HTR-8/SVneo (cell line): ENCODE data around the gene HPN.
A peak's percentile ranks its signal among the peaks of the same experiment; 100 is the strongest.

ENCODE experiments used
- DNase-seq: peaks from one replicate; pipeline ENCODE4 v3.0.0; 2011; ENCODE audit warnings: low spot score, mixed read lengths; ENCODE audit not compliant: insufficient read length
- FAIRE-seq: peaks from 2 replicates; lab custom pipeline; 2011; peaks lifted over from hg19 to GRCh38; lab: Jason Lieb, UNC

The HPN gene

GRCh38 chr19:35056513-35057063 lies 15.1 kb downstream of the HPN start:
- DNase-seq (no peak), FAIRE-seq (no peak)

- no peak for DNase-seq
- no peak for FAIRE-seq
These were observed 16.8 kb downstream of the HPN start for GRCh38 chr19:35058370-35058769.

- FAIRE-seq: no peak
- DNase-seq: no peak
These were observed 17.7 kb downstream of the HPN start for GRCh38 chr19:35059006-35059798.

- no peak for DNase-seq
- no peak for FAIRE-seq
These were observed 18.2 kb downstream of the HPN start for GRCh38 chr19:35059799-35060091.

GRCh38 chr19:35060160-35060855 lies 18.8 kb downstream of the HPN start:
- no peak for FAIRE-seq
- DNase-seq: no peak

GRCh38 chr19:35061583-35062373 lies 20.3 kb downstream of the HPN start:
- FAIRE-seq: no peak
- DNase-seq: no peak

GRCh38 chr19:35062942-35063341 lies 21.4 kb downstream of the HPN start:
- no peak for FAIRE-seq
- DNase-seq: no peak

GRCh38 chr19:35063940-35064818 lies 22.7 kb downstream of the HPN start:
- no peak for FAIRE-seq
- DNase-seq: peak; percentile 34

- DNase-seq (no peak), FAIRE-seq (no peak)
These were observed 24.1 kb downstream of the HPN start for GRCh38 chr19:35065574-35065973.

- FAIRE-seq (no peak), DNase-seq (no peak)
These were observed 24.6 kb downstream of the HPN start for GRCh38 chr19:35066121-35066520.

- FAIRE-seq: peak; percentile 13
These were observed 25.4 kb downstream of the HPN start for GRCh38 chr19:35066691-35067563.

GRCh38 chr19:35068941-35069634 lies 27.6 kb downstream of the HPN start:
- FAIRE-seq (no peak), DNase-seq (no peak)

More at GRCh38 chr19:35066691-35067563, 25.4 kb downstream of the HPN start:
- DNase-seq: peak; percentile 85

GRCh38 chr19:35069696-35070095 lies 28.2 kb downstream of the HPN start:
- no peak for DNase-seq
- no peak for FAIRE-seq

- DNase-seq (no peak), FAIRE-seq (no peak)
These were observed 28.9 kb downstream of the HPN start for GRCh38 chr19:35070471-35070870.

- FAIRE-seq: no peak
These were observed 32.0 kb downstream of the HPN start for GRCh38 chr19:35073516-35073915.

GRCh38 chr19:35073941-35074340 lies 32.4 kb downstream of the HPN start:
- DNase-seq: no peak
- FAIRE-seq: no peak

More at GRCh38 chr19:35073516-35073915, 32.0 kb downstream of the HPN start:
- no peak for DNase-seq

GRCh38 chr19:35074426-35075201 lies 33.1 kb downstream of the HPN start:
- no peak for FAIRE-seq
- no peak for DNase-seq
